GM21723 (cell line): ENCODE measurements around the gene NPC1.
"Not testable (repeated sequence)": the region's sequence is repeated elsewhere in the genome, so short reads cannot be mapped to it uniquely, and the experiment has no call there.

Experiments
- ATAC-seq: cut with Tn5 transposase; IDR thresholded peaks from one replicate; pipeline ENCODE4 v1.9.1; 2021; ENCODE audit warnings: mild to moderate bottlenecking, moderate library complexity; ENCODE audit not compliant: unreplicated experiment

Gene NPC1

DNA sequence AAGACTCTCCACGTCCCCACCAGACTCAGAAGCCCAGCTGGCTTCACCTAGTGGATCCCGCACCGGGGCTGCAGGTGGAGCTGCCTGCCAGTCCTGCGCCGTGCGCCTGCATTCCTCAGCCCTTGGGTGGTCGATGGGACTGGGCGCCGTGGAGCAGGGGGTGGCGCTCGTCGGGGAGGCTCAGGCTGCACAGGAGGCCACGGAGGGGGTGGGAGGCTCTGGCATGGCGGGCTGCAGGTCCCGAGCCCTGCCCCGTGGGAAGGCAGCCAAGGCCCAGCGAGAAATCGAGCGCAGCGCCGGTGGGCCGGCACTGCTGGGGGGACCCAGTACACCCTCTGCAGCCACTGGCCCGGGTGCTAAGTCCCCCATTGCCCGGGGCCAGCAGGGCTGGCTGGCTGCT, 8.8 kb downstream of the NPC1 start:
- ATAC-seq, result not testable (repeated sequence)

DNA sequence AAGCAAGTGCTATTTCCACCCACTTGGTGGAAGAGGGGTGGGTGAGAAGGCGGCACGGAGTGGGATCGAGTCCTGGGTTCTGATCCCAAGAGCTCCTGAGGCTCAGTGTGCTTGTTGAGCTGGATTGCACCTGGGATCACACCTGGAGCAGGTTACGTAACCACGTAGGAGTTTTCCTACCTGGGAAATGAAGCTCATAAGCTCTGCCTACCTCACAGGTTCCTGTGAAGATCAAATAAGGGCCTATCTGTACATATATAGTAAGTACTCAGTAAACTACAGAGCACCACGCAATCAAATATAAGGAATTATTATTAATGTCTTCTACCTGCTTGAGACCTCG, 11.0 kb downstream of the NPC1 start:
- no peak for ATAC-seq

DNA sequence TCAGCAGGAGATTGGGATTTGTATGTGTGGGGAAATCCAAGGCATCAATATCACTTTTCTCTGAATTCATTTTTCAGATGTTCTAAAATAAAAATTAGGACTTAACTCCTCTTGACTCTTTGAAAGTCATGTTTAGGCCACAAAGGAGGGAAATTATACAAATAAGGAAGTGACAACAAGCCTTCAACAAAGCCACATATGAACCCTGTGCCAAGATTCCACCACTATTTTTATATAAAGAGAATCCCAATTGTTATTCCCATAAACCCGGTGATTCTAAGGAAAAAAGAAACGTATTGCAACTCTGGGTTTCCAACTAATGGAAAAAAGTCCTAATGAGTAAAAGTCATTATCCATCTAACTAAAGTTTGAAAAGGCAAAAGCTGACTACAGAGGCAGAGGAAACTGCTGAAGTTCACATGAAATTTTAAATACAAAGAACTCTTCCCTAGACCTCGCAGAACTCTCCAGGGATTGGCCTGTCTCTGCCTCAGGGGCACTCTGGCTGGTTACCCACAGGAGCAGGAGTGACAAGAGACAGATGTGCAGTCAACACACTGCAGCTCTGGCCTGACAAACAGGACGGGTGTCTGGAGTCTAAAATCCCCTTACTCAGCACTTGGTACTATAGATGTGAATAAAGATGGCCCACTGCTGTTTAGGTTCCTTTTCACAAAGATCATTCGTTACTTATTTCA, 11.5 kb downstream of the NPC1 start:
- ATAC-seq, result no peak

DNA sequence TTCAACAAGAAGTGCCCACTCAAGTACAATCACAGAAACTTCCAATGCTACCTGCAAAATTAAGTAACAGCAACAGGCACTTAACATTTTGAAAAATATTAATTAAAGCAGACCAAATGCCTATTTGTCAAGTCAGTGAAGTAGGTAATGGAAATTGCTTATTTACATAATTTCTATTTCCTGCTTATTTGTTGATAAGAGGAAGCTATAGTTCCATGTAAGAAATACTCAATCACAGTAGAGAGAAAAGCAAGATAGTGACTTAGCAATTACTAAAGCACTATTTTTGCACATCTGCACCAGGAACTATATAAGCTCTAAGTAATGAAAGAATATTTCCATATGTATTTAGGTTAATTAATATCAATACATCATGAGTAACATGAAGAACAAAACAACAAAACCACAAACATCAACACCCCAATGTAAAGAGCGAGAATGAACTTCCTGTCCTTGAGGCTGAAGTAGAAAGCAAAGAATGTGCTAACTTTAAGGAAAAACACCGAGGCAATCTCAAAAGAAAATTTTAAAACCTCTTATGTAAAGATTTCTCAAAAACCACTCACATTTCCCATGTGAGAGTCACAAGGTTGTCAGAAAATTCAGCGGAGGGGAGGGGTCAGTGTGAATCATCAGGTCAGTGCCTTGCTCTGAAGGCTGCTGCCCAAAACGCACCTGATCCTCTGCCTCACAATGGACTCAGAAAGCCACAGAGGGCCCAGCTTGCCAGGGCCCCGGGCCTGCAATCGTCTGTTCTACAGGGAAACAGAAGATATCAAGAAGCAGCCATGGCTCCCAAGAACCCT, 12.5 kb downstream of the NPC1 start:
- ATAC-seq, result no peak

DNA sequence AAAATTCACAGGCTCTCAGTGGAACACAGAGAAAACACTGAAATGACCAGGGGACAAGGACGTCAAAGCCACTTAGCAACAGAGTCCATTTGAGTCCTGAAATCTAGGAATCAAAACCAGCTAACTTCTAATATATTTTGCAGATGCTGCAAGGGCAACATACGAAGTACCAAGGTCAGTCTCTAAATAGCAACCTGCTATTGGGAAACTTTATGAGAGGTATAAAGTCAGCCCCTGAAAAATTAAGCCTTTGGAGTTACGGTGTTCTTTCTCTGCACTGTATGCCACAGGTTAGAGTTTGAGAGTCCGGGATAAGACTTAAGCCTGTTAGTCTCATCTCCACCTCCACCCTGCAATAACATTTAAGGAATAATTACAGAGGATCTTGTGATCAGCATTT, 13.3 kb downstream of the NPC1 start:
- no peak for ATAC-seq

DNA sequence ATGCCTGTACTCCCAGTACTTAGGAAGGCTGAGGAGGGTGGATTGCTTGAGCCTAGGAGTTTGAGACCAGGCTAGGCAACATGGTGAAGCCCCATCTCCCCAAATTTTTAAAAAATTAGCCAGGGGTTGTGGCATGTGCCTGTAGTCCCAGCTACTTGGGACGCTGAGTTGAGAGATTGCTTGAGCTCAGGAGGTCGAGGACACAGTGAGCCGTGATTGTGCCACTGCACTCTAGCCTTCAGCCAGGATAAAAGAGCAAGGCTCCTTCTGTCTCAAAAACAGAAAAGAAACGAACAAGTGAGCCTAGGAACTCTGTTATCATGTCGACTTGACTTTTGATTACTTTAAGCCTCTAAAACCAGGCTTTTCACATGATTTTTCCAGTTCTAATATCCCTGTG, 13.7 kb downstream of the NPC1 start:
- ATAC-seq, result no peak

DNA sequence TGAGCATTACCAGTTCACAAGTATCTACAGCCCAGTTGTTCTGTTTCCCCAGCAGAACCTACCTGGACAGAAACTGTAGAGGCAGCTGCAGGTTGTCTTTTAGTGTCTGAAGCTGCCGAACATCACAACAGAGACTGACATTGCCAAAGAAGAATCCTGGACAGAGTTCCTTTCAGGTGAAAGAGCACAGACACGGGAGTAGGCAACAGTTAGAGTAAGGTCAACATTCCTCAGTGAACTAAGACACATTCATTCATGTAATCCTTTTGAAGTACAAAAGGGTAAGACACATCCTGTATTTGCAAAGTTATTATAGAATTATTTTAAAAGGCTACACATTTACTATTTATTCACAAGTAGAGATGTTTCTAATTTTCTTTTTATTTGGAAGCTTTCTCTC, 14.3 kb downstream of the NPC1 start:
- ATAC-seq, result no peak

DNA sequence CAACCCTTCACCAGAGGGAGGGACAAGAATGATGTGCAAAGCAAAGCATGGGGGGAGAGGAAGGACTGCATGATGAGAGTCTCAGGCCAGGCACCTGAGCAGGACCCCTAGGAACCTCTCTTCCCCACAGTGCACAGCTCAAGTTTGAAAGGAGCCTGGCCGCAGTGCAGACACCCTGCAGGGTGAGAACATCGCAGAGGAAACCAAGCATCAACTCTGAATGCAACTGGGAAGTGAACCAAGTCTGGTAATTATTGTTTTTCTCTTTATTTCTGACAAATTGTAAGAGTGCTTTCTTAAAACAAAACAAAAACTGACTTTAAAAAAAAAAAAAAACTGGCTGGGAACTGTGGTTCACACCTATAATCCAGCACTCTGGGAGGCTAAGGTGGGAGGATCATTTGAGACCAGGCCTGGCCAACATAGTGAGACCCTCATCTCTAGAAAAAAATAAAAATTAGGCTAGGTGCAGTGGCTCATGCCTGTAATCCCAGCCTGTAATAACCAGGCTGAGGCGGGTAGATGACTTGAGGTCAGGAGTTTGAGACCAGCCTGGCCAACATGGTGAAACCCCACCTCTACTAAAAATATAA, 15.3 kb downstream of the NPC1 start:
- no peak for ATAC-seq

DNA sequence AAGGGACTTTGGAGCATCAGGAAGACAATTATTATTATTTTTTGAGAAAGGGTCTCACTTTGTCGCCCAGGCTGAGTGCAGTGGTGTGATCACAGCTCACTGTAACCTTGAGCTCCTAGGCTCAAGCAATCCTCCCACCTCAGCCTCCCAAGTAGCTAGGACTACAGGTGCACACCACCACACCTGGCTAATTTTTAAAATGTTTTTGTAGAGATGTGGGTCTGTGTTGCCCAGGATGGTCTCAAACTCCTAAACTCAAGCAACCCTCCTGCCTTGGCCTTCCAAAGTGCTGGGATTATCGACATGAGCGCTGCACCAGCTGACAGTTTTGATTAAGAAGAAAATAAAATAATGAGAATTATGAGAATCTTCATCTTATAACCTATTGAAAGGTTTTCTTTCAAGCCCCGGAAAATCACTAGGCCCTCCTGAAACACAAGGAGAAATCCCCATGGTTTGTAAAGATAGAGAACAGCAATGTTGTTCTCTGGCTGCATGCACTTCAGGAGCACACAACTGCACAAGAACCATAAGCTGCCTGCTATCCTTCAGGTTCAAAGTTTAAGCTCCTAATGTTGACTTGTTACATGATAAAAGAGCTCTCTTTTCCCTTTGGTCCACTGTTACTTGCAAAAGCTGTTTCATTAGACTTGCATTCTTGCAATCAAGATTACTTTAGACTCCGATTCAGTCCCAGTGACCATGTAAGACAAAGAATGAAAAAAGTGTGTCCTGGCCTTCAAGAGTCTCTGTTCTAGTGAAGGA, 16.8 kb downstream of the NPC1 start:
- ATAC-seq, result no peak

DNA sequence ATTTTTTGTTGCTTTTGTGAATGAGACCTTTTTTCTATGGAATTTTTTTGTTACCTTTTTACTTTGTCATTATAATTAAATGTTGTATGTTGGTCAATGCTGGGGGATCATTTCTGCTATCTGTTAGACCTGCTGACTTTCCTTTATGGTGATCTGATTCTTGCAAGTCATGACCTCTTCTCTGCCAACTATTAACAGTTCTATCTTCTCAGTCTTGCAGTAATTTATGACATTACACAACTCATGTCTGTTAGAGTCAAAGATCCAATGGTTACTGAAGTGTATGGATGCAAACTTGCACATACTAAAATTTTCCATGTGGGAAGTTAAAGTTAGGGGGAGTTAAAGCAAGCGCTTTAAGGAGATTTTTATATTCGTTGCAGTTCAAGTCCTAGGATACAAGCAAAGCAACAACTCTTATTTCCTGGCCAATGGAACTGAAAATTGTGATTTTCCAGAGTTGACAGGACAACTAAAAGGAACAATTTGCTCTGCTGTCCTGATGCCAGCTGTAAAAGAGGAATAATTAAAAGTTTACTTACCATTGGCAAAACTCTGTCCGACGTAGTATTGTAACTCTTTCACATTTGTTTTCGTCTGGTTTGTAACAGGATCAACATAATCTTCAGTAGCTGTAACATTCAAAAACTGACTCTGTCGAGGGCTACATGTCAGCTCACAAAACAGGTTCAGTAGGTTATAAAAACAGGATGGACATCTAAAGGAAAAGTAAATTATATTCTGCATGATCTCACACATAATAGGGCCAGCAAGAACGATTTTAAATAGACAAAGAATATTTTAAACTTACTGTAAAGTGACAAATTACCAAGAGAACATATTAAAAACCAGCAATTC, 17.8 kb downstream of the NPC1 start:
- no peak for ATAC-seq

DNA sequence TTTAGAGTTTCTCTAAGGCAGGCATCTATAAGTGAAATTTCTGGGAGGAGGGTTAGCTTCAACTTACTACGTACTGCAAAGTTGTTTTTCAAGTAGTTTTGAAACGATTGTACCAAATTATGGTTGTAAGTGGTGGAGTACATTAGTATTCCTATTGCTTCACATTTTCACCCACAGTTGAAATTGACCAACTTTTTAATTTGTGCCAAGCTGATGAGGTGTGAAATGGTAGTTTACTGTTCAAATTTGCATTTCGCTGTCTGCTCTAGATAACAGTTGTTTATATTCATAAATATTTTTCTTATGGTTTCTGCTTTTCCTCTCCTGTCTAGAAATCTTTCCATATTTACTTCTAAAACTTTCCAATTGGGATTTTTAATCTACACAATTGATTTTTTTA, 18.6 kb downstream of the NPC1 start:
- ATAC-seq, result no peak

DNA sequence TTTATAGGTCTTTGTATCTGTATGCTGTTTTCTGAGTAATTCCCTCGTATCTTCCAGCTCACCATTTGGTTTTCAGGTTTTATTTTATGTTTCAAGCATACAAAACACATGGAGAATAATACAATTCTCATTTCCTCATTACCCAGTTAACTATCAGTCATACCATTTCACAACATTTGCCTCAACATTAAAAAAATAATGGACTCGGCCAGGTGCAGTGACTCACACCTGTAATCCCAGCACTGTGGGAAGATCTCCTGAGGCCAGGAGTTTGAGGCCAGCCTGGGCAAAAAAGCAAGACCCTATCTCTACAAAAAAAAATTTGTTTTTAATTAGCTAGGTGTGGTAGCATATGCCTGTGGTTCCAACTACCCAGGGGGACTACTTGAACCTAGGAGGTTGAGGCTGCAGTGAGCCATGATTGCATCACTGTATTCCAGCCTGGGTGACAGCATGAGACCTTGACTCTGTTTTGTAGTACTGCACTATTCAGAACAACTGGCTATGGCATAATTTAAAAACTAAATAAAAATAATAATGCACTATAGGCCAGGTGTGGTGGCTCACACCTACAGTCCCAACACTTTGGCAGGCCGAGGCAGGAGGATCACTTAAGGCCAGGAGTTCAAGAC, 20.3 kb downstream of the NPC1 start:
- ATAC-seq, result no peak

DNA sequence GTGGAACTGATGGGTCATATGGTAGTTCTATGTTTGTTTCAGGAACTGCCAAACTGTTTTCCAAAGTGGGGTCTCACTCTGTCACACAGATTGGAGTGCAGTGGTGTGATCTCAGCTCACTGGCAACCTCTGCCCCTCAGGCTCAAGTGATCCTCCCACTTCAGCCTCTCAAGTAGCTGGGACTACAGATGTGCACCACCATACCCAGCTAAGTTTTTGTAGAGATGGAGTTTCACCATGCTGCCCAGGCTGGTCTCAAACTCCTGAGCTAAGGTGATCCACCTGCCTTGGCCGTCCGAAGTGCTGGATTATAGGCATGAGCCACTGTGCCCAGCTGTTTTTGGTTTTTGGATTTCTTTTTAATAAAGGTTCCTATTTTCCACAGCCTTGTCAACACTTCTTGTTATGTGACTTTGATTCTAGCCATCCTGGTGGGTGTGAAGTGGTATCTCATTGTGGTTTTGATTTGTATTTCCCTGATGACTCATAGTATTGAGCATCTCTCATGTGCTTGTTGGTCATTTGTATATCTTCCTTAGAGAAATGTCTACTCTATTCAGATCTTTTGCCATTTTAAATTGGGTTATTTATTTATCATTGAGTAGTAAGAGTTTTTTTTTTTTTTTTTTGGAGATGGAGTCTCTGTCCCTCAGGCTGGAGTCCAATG, 22.8 kb downstream of the NPC1 start:
- no peak for ATAC-seq

DNA sequence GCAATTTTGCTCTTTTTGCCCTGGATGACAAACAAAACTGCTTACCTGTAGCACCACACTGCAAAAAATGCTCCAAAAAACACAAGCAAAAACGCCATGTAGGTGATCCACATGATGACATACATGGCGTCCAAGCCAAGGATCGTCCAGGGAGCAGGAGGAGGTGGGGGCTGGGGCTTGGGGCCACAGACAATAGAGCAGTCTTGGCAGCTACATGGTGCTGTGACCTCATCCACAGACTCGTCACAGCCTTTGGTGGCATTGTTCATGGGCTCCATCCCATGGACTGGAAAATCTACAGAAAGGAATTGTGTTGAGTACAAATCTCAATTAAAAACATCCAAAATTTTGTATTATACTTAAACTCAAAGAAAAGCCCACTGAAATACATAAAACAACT, 26.1 kb downstream of the NPC1 start:
- no peak for ATAC-seq

DNA sequence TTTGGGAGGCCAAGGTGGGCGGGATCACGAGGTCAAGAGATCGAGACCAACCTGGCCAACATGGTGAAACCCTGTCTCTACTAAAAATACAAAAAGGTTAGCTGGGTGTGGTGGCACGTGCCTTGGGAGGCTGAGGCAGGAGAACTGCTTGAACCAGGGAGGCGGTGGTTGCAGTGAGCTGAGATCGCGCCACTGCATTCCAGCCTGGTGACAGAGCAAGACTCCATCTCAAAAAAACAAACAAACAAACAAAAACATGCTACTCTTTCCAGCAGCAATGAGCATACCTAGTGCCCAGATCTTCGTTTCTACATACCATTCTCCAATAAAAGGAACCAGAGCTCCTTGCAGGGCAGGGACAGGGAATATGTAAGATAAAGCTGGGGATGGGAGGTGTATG, 28.8 kb downstream of the NPC1 start:
- ATAC-seq, result not testable (repeated sequence)

DNA sequence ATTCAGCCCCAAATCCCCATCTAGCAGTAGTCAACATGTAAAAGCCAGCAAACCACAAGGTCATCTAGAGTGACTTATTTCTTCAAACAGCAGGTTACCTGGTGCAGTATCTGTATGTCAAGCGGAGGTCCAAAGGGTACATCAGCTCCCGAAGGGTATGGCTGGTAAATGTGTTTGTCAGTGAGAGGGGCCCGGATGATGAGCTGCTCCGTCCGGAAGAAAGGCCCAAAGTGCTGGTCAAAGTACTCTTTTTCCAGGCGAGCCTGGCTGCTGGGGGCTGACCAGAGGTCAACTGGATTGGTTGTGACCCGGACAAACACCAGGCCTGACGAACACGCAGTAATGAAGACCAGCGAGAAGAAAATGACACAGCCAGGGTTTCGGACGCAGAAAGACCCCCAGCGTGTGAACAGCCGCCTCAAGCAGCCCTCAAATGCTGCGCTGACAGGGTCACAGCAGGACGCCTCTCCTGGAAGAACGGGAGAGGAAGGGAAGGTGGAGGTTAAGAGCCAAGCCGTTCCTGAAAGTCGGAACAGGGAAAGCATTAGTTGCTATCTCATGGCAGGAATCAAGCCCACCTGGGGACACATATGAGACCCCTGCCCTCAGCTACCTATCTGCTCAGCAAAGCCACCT, 30.0 kb downstream of the NPC1 start:
- no peak for ATAC-seq

DNA sequence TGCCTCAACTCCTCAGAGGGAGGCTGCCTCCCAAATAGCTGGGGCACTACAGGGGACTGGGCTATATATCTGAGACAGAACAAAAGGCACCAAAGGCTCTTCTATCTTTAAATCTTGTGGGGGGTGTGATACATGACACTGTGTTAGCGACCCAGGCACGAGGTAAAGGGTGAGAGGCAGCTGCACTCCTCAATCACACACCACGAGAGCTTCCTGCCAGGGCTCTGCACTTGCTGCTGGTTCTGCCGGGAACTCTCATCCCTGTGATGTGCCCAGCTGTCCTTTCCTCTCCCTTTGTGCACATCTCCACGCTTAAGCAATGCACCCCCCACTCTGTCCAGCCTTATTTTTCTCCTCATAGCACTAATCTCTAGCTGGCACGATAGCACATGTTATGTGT, 32.4 kb downstream of the NPC1 start:
- ATAC-seq, result no peak

DNA sequence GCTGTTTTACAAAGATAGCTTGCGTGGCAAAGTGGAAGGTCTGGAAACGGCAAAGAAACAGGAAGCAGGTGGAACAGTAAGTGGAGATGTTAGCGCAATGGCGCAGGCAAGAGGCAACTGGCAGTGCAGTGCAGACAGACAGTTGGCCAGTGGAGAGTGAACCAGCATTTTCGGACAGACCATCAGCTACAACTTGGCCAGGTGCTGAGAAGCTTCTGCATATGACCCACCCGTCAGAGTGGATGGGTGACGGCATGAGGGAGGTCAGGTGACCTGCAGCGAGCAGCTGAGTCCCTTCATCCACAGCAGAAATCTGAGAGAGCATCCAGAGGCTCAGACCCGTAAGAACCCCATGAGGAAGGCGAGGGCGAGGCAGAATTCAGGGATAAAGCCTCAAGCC, 33.8 kb downstream of the NPC1 start:
- ATAC-seq, result no peak

DNA sequence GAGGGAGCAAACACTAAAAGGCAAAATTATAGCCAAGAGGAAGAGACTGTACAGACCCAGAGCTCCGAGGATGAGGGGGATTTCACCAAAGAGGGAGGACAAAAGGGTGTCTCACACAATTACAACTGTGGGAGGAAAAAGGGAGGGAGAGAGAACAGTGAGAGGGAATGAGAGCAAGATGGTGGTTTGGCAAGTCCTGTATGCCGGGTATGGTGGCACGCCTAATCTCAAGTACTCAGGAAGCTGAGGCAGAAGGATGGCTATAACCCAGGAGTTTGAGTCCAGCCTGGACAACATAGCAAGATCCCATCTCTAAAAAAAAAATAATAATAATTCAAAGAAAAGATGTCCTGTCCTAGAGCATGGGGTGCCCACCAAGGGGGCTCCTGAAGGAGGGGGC, 34.3 kb downstream of the NPC1 start:
- no peak for ATAC-seq
